WI38 (cell line): ENCODE data around the gene RRBP1.

Source experiments
- H3K4me3 ChIP-seq: 2 replicates; pipeline ENCODE4 v1.5.1; 2011; ENCODE audit warnings: low read depth, mild to moderate bottlenecking, control low read depth, low read length
- CTCF ChIP-seq: IDR thresholded peaks from 2 replicates; pipeline ENCODE4 v1.5.1; 2012; ENCODE audit warnings: low read depth, mild to moderate bottlenecking, control low read depth, low read length

RRBP1 gene

DNA sequence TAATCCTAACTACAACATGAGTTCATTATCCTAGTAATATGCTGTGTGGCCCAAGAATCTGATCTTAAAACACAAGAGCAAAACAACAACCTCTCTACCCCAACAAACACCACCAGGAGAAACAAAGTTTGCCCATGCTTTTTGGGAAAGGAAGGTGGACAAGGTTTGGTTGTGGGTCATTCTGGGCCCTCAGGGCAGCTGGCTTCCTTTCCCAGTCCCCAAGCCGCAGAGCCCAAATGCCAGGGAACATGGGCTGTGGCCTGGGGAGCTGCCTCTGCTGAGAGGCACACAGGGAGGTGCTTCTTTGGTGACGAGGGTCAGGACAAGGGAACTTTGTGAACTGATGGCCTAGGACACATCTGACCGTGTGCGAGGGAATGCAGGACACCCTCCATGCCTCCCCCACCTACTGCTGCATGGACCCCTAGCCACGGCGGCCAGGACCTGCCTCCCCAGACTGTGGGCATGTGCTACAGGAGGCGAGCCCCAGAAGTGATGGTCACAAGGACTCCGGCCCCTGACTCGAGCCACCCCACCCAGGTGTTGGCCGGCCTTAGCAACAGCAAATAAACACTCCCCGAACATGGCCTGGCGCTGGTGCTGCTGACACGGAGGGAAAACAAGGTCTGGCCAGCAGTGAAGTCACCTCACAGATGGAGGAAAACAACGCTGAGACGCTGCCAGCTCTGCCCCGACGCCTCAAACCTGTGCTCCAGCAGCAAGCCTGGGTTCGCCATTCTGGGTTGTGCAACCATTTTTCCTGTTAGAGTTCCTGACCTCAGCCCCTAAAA lies 55.6 kb downstream of the RRBP1 start:
- H3K4me3 ChIP-seq = no peak overlapping the region
- no peak for TF ChIP-seq CTCF

- TF ChIP-seq CTCF = no peak
- no peak overlapping the region for H3K4me3 ChIP-seq
Measured at GRCh38 chr20:17625246-17626051, 56.6 kb downstream of the RRBP1 start.

DNA sequence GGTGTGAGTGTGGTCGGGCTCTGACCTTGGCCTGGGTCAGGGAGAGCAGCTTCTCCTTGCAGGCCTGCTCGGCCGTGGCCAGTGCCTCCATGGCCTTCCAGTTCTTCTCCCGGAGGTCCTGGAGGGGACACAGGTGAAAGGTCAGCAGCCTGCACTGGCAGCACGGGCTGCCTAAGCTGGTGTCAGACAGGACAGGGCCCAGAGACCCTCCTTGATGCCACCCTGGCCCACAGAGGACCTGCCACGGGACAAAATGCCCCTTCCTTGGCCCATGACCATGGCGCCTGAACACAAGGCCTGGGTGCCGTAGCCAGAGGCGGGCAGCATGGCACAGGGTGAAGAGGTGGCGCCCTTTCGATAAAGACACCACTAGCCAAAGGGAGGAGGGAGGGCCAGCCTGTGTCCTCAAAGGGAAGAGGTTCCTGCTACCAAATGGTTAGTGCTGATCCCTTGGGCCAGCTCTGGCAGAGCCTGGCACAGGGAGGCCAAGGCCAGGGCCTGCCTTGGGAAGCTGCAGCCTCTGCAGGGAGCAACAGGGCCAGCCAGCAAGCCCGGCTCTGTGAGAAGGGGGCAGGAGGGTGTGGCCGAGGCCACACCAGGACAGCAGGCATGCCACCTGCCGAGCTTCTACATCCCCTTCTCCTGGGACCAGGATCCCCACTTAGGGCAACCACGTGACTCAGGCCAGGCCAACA lies 57.3 kb downstream of the RRBP1 start:
- no peak overlapping the region for H3K4me3 ChIP-seq
- TF ChIP-seq CTCF = no peak

DNA sequence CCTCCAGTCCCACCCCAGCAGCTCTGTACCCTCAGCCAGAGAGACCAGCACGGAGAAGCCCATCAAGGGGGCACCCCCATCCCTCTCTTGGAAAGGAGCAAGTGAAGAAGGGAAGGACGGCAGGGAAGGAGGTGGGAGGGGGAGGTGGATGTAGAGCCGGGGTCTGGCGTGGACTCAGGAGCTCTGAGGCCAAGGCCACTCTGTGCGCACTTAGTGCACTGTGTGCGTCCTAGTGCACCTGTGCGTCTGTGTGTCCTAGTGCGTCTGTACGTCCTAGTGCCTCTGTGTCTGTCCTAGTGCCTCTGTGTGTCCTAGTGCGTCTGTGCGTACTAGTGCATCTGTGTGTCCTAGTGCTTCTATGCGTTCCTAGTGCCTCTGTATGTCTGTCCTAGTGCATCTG lies 58.0 kb downstream of the RRBP1 start:
- TF ChIP-seq CTCF = no peak

GRCh38 chr20:17622851-17623508 lies 59.1 kb downstream of the RRBP1 start:
- no peak for TF ChIP-seq CTCF
- H3K4me3 ChIP-seq = no peak overlapping the region

More for the DNA sequence above, 58.0 kb downstream of the RRBP1 start:
- H3K4me3 ChIP-seq = no peak overlapping the region

GRCh38 chr20:17622086-17622850 lies 59.8 kb downstream of the RRBP1 start:
- H3K4me3 ChIP-seq = no peak overlapping the region
- no peak for TF ChIP-seq CTCF
